Sigmoid colon (tissue), 3 donors: ENCODE measurements around the gene ABLIM2.

ENCODE experiments used
- POLR2A ChIP-seq, 2 donors: fragments of 450-650 bp; IDR thresholded peaks; one replicate each; pipeline ENCODE4 v1.6.1; 2016; ENCODE audit warnings: antibody characterized with exemption in 2 of 2, mild to moderate bottlenecking in 2 of 2, moderate library complexity in 2 of 2
- TF ChIP-seq, protein P1 (sequence below), 4 experiments: fragments of 450-650 bp in 3 of 4; fragments of 200-600 bp in 1 of 4; IDR thresholded peaks; one replicate each; pipeline ENCODE4 v1.5.1; 2016 to 2019; ENCODE audit warnings: antibody characterized with exemption in 4 of 4, mild to moderate bottlenecking in 3 of 4, moderate library complexity in 2 of 4

DNA sequence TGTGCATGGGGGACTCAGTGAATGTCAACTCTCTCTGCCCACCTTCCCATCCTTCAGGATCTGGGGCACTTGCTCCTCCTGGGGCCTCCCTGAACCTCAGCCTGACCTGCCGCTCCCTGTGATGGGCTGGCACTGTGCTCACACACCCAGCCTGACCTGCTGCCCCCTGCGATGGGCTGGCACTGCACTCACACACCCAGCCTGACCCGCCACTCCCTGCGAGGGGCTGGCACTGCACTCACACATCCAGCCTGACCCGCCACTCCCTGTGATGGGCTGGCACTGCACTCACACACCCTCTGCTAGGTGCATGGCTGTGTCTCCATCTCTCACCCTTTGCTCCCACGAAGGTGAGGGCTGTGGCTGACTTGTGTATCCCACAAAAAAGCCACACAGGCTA, 103.4 kb downstream of the ABLIM2 start:
- TF ChIP-seq, protein P1, sequence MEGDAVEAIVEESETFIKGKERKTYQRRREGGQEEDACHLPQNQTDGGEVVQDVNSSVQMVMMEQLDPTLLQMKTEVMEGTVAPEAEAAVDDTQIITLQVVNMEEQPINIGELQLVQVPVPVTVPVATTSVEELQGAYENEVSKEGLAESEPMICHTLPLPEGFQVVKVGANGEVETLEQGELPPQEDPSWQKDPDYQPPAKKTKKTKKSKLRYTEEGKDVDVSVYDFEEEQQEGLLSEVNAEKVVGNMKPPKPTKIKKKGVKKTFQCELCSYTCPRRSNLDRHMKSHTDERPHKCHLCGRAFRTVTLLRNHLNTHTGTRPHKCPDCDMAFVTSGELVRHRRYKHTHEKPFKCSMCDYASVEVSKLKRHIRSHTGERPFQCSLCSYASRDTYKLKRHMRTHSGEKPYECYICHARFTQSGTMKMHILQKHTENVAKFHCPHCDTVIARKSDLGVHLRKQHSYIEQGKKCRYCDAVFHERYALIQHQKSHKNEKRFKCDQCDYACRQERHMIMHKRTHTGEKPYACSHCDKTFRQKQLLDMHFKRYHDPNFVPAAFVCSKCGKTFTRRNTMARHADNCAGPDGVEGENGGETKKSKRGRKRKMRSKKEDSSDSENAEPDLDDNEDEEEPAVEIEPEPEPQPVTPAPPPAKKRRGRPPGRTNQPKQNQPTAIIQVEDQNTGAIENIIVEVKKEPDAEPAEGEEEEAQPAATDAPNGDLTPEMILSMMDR (IDR thresholded peaks at IDR 0.05) = no peak
- no peak for TF ChIP-seq POLR2A (IDR thresholded peaks at IDR 0.05)
